GM12873 (cell line): ENCODE measurements around the gene H1-8.

Source experiments
- TF ChIP-seq, protein P1 (sequence below): IDR thresholded peaks from 2 replicates; pipeline ENCODE4 v1.5.1; 2012; ENCODE audit warnings: low read depth, mild to moderate bottlenecking, moderate library complexity, low read length, control low read depth; ENCODE audit not compliant: insufficient read depth; ENCODE audit errors: missing control alignments

The H1-8 gene

DNA sequence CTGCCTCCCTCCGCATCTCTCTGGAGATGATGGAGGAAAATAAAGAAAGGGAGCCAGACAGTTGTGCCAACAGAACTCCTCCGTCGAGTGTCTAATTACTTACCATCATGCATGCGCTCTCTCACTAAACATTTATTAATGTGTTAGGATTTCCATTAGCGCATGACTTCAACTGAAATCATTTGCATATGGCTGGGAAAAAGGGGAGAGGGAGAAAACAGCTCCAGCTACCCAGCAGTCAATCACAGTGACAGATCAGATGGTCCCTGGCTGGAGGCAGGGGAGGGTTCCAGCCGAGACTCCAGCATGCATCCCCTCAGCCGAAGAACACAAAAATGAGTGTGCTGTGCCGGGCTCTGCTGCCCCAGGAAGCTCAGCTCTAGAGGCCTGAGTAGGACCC lies 21.4 kb upstream of the H1-8 start:
- TF ChIP-seq, protein P1, sequence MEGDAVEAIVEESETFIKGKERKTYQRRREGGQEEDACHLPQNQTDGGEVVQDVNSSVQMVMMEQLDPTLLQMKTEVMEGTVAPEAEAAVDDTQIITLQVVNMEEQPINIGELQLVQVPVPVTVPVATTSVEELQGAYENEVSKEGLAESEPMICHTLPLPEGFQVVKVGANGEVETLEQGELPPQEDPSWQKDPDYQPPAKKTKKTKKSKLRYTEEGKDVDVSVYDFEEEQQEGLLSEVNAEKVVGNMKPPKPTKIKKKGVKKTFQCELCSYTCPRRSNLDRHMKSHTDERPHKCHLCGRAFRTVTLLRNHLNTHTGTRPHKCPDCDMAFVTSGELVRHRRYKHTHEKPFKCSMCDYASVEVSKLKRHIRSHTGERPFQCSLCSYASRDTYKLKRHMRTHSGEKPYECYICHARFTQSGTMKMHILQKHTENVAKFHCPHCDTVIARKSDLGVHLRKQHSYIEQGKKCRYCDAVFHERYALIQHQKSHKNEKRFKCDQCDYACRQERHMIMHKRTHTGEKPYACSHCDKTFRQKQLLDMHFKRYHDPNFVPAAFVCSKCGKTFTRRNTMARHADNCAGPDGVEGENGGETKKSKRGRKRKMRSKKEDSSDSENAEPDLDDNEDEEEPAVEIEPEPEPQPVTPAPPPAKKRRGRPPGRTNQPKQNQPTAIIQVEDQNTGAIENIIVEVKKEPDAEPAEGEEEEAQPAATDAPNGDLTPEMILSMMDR: no peak

DNA sequence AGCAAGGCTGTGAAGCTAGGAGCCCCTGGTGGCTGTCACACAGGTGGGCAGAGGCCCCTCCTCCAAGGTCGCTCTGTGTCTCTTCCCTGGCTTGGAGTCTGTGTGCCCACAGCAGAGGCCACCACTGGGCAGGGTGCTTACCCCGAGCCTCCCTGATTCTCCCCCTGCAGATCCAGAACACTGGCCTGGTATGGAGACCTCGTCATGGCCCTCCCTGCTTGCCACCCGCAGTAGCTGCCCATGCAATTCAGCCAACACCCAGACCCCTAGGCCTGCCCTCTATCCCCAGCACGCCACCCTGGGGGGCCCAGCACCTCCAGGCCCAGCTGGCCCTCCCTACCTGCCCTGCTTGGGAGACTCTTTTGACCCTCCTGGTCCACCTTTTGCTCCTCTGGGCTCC lies 20.0 kb upstream of the H1-8 start:
- TF ChIP-seq, protein P1: no peak

DNA sequence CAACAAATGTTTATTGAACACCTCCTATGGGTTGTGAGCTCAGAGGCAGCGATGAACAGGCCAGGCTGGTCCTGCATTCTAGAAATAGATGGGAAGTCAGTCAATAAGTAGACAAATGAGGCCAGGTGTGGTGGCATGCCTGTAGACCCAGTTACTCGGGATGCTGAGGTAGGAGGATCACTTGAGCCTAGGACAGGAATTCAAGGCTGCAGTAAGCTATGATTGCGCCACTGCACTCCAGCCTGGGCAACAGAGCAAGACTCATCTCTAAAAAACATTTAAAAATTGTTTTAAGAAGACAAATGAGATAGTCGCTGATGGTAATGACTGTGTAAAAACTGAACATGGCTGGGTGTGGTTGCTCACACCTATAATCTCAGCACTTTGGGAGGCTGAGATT lies 18.9 kb upstream of the H1-8 start:
- TF ChIP-seq, protein P1: no peak

DNA sequence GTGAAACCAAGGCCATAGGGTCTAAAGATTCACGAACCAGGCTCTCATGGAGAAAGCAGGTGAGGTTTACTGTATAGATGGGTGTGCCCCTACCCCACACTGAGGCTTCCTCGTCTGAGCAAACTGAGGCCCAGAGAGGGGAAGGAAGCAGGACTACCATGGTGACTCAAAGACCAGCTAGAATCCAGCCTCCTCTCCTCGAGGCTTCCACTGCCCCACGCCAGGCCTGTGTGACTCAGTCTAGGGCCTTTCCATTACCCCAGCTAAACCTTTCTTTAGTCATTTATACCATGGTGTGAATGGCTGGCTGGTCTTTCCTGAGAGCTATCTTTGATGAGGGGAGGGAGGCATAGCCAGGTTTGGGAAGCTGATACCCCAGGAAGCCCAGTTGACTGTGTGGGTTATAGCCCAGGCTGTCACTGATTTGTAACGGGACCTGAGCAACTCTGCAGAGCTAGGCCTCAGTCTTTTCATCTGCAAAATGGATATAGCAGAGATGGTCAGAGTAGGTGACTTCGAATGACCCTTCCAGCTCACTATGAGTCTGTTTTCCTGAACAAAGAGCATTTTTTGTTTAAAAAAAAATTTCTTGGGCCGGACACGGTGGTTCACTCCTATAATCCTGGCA lies 17.5 kb upstream of the H1-8 start:
- TF ChIP-seq, protein P1: no peak

DNA sequence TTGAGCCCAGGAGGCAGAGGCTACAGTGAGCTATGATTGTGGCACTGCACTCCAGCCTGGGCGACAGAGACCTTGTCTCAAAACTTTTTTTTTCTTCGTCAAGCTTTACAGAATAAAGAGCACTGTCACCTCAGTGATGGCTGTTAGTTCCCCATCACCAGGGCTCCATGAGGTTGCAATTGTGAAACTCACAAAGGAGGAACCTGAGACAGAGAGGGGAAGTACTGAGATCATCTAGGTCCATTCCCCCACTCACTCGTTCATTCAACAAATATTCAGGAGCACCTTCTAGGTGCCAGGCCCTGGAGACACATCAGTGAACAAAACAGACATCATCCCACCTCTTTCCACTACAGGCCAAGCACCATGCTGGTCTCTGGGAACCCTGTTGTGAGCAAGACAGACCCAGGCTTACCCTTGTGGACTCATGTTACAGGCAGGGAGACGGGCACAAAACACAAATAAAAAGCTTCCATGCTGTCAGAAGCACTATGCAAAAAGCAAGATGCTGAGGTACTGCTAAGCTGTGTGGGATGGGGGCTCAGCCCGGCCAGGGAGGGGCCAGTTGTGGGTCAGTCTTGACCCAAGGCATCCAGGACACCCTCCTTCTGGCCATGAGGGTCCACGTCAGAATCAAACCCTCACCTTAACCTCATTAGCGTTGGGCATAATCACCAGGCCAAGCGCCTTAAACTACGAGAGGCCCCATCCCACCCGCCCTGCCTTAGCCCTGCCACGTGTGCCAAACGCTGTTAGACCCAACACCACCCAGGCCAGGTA lies 16.7 kb upstream of the H1-8 start:
- TF ChIP-seq, protein P1: no peak

DNA sequence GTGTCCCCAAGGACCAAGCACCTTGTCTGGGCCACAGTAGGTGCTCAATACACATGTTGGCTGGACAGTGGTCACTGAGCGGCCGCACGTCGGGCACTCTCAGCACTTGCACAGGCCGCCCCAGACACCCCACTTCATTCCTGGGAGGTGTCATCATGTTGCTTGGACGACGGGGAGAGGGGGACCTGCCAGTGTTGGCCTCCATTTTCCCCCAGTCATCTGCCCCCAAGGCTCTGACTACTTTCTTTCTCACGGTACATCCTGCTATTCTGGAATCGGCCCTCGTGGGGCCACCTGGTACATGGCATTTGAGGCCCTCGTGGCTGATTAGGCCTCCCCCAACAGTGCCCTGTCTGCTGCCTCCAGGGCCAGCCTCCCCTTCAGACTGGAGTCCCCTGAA lies 15.7 kb upstream of the H1-8 start:
- TF ChIP-seq, protein P1: no peak

DNA sequence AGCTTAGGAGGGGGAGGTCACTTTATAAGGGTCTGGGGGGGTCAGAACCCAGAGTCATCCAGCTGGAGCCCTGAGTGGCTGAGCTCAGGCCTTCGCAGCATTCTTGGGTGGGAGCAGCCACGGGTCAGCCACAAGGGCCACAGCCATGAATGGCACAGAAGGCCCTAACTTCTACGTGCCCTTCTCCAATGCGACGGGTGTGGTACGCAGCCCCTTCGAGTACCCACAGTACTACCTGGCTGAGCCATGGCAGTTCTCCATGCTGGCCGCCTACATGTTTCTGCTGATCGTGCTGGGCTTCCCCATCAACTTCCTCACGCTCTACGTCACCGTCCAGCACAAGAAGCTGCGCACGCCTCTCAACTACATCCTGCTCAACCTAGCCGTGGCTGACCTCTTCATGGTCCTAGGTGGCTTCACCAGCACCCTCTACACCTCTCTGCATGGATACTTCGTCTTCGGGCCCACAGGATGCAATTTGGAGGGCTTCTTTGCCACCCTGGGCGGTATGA lies 14.3 kb upstream of the H1-8 start, which contains the start of gene RHO:
TSS of gene RHO (plus strand) at position 51 of the 512 bp plus-strand sequence. CDS start at position 146, 95 bp downstream.
- TF ChIP-seq, protein P1: no peak
